ENCODE data around the gene LENG8.
"Not testable (repeated sequence)": the region's sequence is repeated elsewhere in the genome, so short reads cannot be mapped to it uniquely, and the experiment has no call there.

The LENG8 gene

GRCh38 chr19:54506079-54506478 lies 57.1 kb downstream of the LENG8 start:
- no peak overlapping the region for H3K4me3 ChIP-seq (replicated peaks; ENCODE audit: insufficient read depth, low read length)
- no peak overlapping the region for H3K27ac ChIP-seq (replicated peaks)
- TF ChIP-seq POLR2AphosphoS5 (IDR thresholded peaks at IDR 0.05; ENCODE audit: low read depth) (no peak), GABPA (IDR thresholded peaks at IDR 0.05; ENCODE audit: low read depth) (no peak), REST (IDR thresholded peaks at IDR 0.05; ENCODE audit: insufficient replicate concordance, low read depth) (no peak), CTCF (IDR thresholded peaks at IDR 0.05; ENCODE audit: insufficient read depth, low read length) (no peak), SPI1 (IDR thresholded peaks at IDR 0.05; ENCODE audit: borderline replicate concordance, low read depth) (no peak)
- no peak for DNase-seq (ENCODE audit: low read depth in 1 of 2, low spot score in 1 of 2)
- H3K27me3 ChIP-seq (ENCODE audit: insufficient read depth, poor library complexity, severe bottlenecking): peaks cover 9% of the 10 kb centered on the region

GRCh38 chr19:54507038-54507717 lies 58.2 kb downstream of the LENG8 start:
- H3K27ac ChIP-seq (replicated peaks); DNase-seq (ENCODE audit: low read depth in 1 of 2, low spot score in 1 of 2); H3K4me3 ChIP-seq (replicated peaks; ENCODE audit: insufficient read depth, low read length); H3K27me3 ChIP-seq (ENCODE audit: insufficient read depth, poor library complexity, severe bottlenecking): not testable (repeated sequence)

- Histone ChIP-seq H3K27me3 (ENCODE audit: insufficient read depth, poor library complexity, severe bottlenecking) (peaks cover 7% of the 10 kb centered on the region), H3K4me3 (replicated peaks; ENCODE audit: insufficient read depth, low read length) (no peak overlapping the region), H3K27ac (replicated peaks) (no peak overlapping the region)
- no peak for DNase-seq (ENCODE audit: low read depth in 1 of 2, low spot score in 1 of 2)
- TF ChIP-seq GABPA (IDR thresholded peaks at IDR 0.05; ENCODE audit: low read depth) (no peak), REST (IDR thresholded peaks at IDR 0.05; ENCODE audit: insufficient replicate concordance, low read depth) (no peak), SPI1 (IDR thresholded peaks at IDR 0.05; ENCODE audit: borderline replicate concordance, low read depth) (no peak), POLR2AphosphoS5 (IDR thresholded peaks at IDR 0.05; ENCODE audit: low read depth) (no peak), CTCF (IDR thresholded peaks at IDR 0.05; ENCODE audit: insufficient read depth, low read length) (no peak)
Observed at GRCh38 chr19:54507824-54508223, 58.8 kb downstream of the LENG8 start.

- H3K4me3 ChIP-seq (replicated peaks; ENCODE audit: insufficient read depth, low read length); H3K27me3 ChIP-seq (ENCODE audit: insufficient read depth, poor library complexity, severe bottlenecking); H3K27ac ChIP-seq (replicated peaks); DNase-seq (ENCODE audit: low read depth in 1 of 2, low spot score in 1 of 2): not testable (repeated sequence)
Observed at GRCh38 chr19:54508487-54508886, 59.5 kb downstream of the LENG8 start.

- DNase-seq (ENCODE audit: low read depth in 1 of 2, low spot score in 1 of 2); H3K4me3 ChIP-seq (replicated peaks; ENCODE audit: insufficient read depth, low read length); H3K27ac ChIP-seq (replicated peaks); H3K27me3 ChIP-seq (ENCODE audit: insufficient read depth, poor library complexity, severe bottlenecking): not testable (repeated sequence)
Observed at GRCh38 chr19:54509200-54509940, 60.4 kb downstream of the LENG8 start.

Measured in HL-60 (cell line).